ENCODE data around the gene UGT1A9. TPM values are rescaled to one million over a fixed set of nuclear protein-coding genes. Genes with fewer than 3 reads are reported as not detected.
"Not testable (repeated sequence)": the region's sequence is repeated elsewhere in the genome, so short reads cannot be mapped to it uniquely, and the experiment has no call there.

UGT1A9 gene
- total RNA-seq = 0.10 TPM in 1 of 3 replicates, not detected in the others
- long read RNA-seq = 0 reads

DNA sequence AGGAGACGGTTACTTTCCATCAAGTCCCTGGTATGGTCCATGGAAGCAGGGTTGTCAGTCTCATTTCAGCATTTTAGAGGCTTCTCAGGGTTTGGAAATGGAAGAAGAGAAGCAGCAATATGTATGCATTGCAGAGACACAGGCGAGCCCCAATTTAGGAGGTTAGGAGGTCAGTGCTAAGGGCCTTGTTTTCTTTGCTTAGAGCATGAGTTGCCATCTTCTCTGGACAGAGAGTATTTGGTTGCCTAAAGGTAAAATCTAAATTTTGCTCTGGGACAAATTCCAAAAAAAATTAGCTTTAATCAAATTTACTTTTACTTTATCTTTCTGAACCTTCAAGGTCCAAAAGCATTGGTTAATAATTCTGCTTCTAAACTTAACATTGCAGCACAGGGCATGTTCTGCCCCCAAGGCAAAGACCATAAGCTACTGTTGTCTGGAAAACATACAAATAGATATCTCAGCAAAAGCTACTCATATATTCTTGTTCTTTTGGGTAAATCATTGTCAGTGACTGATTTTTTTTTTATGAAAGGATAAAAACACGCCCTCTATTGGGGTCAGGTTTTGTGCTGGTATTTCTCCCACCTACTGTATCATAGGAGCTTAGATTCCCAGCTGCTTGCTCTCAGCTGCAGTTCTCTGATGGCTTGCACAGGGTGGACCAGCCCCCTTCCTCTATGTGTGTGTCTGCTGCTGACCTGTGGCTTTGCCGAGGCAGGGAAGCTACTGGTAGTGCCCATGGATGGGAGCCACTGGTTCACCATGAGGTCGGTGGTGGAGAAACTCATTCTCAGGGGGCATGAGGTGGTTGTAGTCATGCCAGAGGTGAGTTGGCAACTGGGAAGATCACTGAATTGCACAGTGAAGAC, at the start of gene UGT1A9:
UGT1A9 (plus strand) TSS at position 609 of the 872 bp plus-strand sequence; CDS start at position 646, 37 bp downstream.
- H3K4me3 Mint-ChIP-seq (ENCODE audit: unreplicated experiment) = no peak within 1 kb of the TSS
- TF ChIP-seq, protein P1, sequence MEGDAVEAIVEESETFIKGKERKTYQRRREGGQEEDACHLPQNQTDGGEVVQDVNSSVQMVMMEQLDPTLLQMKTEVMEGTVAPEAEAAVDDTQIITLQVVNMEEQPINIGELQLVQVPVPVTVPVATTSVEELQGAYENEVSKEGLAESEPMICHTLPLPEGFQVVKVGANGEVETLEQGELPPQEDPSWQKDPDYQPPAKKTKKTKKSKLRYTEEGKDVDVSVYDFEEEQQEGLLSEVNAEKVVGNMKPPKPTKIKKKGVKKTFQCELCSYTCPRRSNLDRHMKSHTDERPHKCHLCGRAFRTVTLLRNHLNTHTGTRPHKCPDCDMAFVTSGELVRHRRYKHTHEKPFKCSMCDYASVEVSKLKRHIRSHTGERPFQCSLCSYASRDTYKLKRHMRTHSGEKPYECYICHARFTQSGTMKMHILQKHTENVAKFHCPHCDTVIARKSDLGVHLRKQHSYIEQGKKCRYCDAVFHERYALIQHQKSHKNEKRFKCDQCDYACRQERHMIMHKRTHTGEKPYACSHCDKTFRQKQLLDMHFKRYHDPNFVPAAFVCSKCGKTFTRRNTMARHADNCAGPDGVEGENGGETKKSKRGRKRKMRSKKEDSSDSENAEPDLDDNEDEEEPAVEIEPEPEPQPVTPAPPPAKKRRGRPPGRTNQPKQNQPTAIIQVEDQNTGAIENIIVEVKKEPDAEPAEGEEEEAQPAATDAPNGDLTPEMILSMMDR (IDR thresholded peaks at IDR 0.05) = no peak
- H3K36me3 Mint-ChIP-seq (ENCODE audit: low read depth) = peaks cover 1% of the 10 kb centered on the region
- H3K27me3 Mint-ChIP-seq (ENCODE audit: low read depth) = no peaks in the 10 kb centered on the region
- H3K27ac Mint-ChIP-seq (ENCODE audit: unreplicated experiment) = no peak within 1 kb of the TSS
- H3K9me3 Mint-ChIP-seq (ENCODE audit: low read depth) = peaks cover 3% of the 10 kb centered on the region
- DNase-seq (ENCODE audit: low spot score) = no peak
- peaks cover 4% of the 10 kb centered on the region for H3K4me1 Mint-ChIP-seq (ENCODE audit: low read depth)

DNA sequence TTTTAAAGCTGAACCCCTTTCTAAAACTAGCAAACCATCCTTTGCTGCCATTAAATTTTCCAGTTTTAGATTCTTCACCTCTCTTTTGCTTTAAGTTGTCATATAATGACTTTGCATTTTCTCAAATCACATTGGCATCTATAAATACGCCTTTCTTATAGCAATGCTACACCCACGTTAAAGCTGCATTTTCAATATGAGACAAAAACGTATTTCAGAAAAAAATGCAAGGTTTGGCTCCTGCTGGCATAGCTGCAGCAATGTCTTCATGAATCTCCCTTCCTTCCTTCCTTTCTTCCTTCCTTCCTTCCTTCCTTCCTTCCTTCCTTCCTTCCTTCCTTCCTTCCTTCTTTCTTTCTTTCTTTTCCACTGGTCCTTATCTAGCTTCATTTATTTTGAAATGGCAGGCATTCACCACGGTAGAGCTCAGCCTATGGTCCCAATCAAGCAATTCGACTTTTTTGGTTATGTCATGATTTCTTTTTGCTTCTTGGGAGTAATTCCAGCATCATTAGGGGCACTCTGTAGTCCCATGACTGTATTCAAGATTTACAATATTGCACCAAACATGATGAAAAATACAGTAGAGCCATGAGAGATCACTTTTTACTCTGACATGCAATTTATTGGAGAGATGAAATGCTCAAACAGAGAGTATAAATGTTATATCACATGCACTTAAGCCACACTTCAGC, 44.2 kb upstream of the UGT1A9 start:
- H3K27me3 Mint-ChIP-seq (ENCODE audit: low read depth) = peaks cover 24% of the 10 kb centered on the region
- H3K4me1 Mint-ChIP-seq (ENCODE audit: low read depth) = no peaks in the 10 kb centered on the region
- peaks cover 45% of the 10 kb centered on the region for H3K9me3 Mint-ChIP-seq (ENCODE audit: low read depth)
- H3K4me3 Mint-ChIP-seq (ENCODE audit: unreplicated experiment) = no peak overlapping the region
- no peak overlapping the region for H3K27ac Mint-ChIP-seq (ENCODE audit: unreplicated experiment)
- TF ChIP-seq, protein P1 (IDR thresholded peaks at IDR 0.05) = no peak
- peaks cover 4% of the 10 kb centered on the region for H3K36me3 Mint-ChIP-seq (ENCODE audit: low read depth)
- DNase-seq (ENCODE audit: low spot score) = no peak

DNA sequence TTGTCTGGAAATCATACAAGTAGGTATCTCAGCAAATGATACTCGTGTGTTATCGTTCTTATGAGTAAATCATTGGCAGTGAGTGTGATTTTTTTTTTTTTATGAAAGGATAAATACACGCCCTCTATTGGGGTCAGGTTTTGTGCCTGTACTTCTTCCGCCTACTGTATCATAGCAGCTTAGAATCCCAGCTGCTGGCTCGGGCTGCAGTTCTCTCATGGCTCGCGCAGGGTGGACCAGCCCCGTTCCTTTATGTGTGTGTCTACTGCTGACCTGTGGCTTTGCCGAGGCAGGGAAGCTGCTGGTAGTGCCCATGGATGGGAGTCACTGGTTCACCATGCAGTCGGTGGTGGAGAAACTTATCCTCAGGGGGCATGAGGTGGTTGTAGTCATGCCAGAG, 35.4 kb upstream of the UGT1A9 start, which contains the start of gene UGT1A10:
UGT1A10 (plus strand) TSS at position 143 of the 400 bp plus-strand sequence; CDS start at position 218, 75 bp downstream.
- not testable (repeated sequence) for H3K27ac Mint-ChIP-seq (ENCODE audit: unreplicated experiment); DNase-seq (ENCODE audit: low spot score); H3K36me3 Mint-ChIP-seq (ENCODE audit: low read depth); H3K4me3 Mint-ChIP-seq (ENCODE audit: unreplicated experiment); H3K4me1 Mint-ChIP-seq (ENCODE audit: low read depth)
- H3K9me3 Mint-ChIP-seq (ENCODE audit: low read depth) = peaks cover 18% of the 10 kb centered on the region
- peaks cover 31% of the 10 kb centered on the region for H3K27me3 Mint-ChIP-seq (ENCODE audit: low read depth)

DNA sequence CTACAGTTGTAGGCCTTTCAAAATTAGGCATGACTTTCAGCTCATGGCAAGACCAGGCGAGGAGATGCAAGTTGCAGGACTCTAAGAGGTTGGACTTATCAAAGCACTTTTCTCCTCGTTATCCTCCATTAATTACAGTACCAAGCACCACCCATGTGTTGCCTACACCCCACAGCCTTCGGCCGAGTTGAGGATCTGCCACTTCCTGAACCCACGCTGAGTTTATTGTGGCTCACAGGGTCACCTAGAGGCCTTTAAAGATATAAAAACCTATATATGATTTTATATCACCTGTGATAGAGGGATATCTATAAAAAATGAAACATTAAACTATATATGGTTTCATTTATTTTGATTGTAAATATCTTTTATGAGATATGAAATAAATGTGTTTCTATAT, 32.9 kb upstream of the UGT1A9 start:
- Mint-ChIP-seq H3K9me3 (ENCODE audit: low read depth) (peaks cover 27% of the 10 kb centered on the region), H3K27ac (ENCODE audit: unreplicated experiment) (no peak overlapping the region), H3K4me3 (ENCODE audit: unreplicated experiment) (no peak overlapping the region), H3K27me3 (ENCODE audit: low read depth) (peaks cover 12% of the 10 kb centered on the region), H3K36me3 (ENCODE audit: low read depth) (peaks cover 4% of the 10 kb centered on the region), H3K4me1 (ENCODE audit: low read depth) (no peaks in the 10 kb centered on the region)
- TF ChIP-seq, protein P1 (IDR thresholded peaks at IDR 0.05) = no peak
- DNase-seq (ENCODE audit: low spot score) = no peak

DNA sequence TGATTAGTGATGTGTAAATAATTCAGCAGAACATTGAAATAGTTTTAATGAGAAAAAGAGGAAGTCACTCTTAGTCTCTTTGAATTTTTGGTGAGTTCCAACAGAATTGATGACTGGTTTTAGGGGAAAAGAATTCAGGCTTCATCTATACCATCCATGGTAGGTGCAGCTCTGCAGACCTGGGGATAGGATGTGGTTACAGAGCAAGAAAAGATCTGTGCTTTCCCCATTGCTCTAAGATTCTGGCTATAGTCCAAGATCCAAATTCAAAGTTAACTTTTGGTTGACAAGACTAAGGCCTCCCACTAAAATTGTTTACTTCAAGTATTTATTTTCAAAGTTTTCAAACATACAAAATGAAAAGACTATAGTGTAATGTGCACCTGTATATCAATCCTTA, 31.8 kb upstream of the UGT1A9 start:
- no peak overlapping the region for H3K4me3 Mint-ChIP-seq (ENCODE audit: unreplicated experiment)
- peaks cover 24% of the 10 kb centered on the region for H3K9me3 Mint-ChIP-seq (ENCODE audit: low read depth)
- H3K4me1 Mint-ChIP-seq (ENCODE audit: low read depth) = no peaks in the 10 kb centered on the region
- peaks cover 4% of the 10 kb centered on the region for H3K36me3 Mint-ChIP-seq (ENCODE audit: low read depth)
- no peak overlapping the region for H3K27ac Mint-ChIP-seq (ENCODE audit: unreplicated experiment)
- peaks cover 7% of the 10 kb centered on the region for H3K27me3 Mint-ChIP-seq (ENCODE audit: low read depth)
- TF ChIP-seq, protein P1 (IDR thresholded peaks at IDR 0.05) = no peak
- no peak for DNase-seq (ENCODE audit: low spot score)
